Measurements from ENCODE around the gene IGF1R. TPM values are rescaled to one million over a fixed set of nuclear protein-coding genes. Genes with fewer than 3 reads are reported as not detected.
A peak's percentile ranks its signal among the peaks of the same experiment; 100 is the strongest.

IGF1R gene
- 23.5 and 40.4 TPM in 2 replicates for total RNA-seq (ENCODE audit: low replicate concordance)

GRCh38 chr15:98647774-98648653 is at the start of gene IGF1R:
TSS of gene IGF1R (plus strand) at chr15:98648539. CDS start at chr15:98649582, 1,043 bp downstream.
- peak within 1 kb of the TSS; percentile 92 for H3K4me3 Mint-ChIP-seq
- Histone ChIP-seq H3K79me2 (ENCODE audit: low read depth) (peaks cover 54% of the 10 kb centered on the region), H3K4me3 (peak within 1 kb of the TSS; percentile 84), H3K27ac (peak within 1 kb of the TSS; percentile 98), H3K36me3 (no peaks in the 10 kb centered on the region), H2AFZ (replicated peaks) (peak within 1 kb of the TSS; percentile 98), H3F3A (ENCODE audit: low read depth) (peaks cover 39% of the 10 kb centered on the region), H3K9ac (peak within 1 kb of the TSS; percentile 47), H3K27me3 (no peaks in the 10 kb centered on the region), H4K20me1 (ENCODE audit: low read depth) (peaks cover 38% of the 10 kb centered on the region), H3K9me3 (ENCODE audit: low read depth) (no peaks in the 10 kb centered on the region), H3K4me1 (peaks cover 32% of the 10 kb centered on the region), H3K4me2 (peak within 1 kb of the TSS; percentile 98)
- H3K27ac Mint-ChIP-seq, result peak within 1 kb of the TSS; percentile 89
- peaks cover 3% of the 10 kb centered on the region for H3K27me3 Mint-ChIP-seq (ENCODE audit: insufficient read depth, low read depth)
- H3K4me1 Mint-ChIP-seq, result peaks cover 20% of the 10 kb centered on the region
- TF ChIP-seq, protein P1, sequence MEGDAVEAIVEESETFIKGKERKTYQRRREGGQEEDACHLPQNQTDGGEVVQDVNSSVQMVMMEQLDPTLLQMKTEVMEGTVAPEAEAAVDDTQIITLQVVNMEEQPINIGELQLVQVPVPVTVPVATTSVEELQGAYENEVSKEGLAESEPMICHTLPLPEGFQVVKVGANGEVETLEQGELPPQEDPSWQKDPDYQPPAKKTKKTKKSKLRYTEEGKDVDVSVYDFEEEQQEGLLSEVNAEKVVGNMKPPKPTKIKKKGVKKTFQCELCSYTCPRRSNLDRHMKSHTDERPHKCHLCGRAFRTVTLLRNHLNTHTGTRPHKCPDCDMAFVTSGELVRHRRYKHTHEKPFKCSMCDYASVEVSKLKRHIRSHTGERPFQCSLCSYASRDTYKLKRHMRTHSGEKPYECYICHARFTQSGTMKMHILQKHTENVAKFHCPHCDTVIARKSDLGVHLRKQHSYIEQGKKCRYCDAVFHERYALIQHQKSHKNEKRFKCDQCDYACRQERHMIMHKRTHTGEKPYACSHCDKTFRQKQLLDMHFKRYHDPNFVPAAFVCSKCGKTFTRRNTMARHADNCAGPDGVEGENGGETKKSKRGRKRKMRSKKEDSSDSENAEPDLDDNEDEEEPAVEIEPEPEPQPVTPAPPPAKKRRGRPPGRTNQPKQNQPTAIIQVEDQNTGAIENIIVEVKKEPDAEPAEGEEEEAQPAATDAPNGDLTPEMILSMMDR (IDR thresholded peaks at IDR 0.05), result peak; percentile 9
- TF ChIP-seq EZH2 (IDR thresholded peaks at IDR 0.05), result no peak
- H3K36me3 Mint-ChIP-seq, result no peaks in the 10 kb centered on the region
- peak; percentile 96 for DNase-seq (ENCODE audit: low spot score)
- no peaks in the 10 kb centered on the region for H3K9me3 Mint-ChIP-seq

DNA sequence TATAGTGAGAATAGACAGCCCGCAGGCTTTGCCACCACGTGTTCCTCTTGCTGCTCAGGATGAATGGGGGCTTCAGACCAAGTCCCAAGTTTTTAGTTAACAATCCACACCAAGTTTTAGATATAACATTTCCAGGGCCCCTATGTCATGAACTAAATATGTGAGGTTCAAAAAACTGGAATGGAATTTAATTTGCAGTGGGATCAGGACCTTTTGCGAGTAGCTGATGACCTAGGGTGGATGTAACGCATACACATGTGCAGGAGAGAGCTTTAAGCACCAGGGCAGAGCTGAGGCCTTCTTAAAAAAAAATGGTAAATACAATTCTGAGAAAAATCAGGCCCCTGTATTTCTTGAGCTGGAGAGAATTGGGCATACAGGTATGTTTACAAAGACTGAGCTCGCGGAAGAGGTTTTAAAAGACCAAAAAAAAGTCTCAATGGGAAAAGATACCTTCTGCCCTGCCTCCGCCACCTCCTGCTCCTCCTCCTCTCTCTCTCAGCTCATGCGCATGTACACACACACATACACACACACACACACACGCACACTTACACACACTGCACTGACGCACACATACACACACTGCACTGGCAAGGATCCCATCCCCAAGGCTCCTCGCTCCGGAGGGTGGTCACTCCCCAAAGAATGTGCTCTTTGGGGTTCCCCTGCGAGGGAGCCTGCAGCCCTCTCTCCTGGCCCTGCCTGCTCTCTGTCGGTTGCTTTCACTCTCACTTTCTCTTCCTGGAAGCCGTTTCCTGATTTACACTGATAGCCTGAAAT is 48.2 kb upstream of the IGF1R start:
- Mint-ChIP-seq H3K36me3 (peaks cover 4% of the 10 kb centered on the region), H3K27ac (peak overlapping the region; percentile 87), H3K4me3 (peak overlapping the region; percentile 54), H3K4me1 (peaks cover 21% of the 10 kb centered on the region), H3K9me3 (peaks cover 13% of the 10 kb centered on the region), H3K27me3 (ENCODE audit: insufficient read depth, low read depth) (peaks cover 6% of the 10 kb centered on the region)
- Histone ChIP-seq H3F3A (ENCODE audit: low read depth) (no peaks in the 10 kb centered on the region), H3K9ac (no peak overlapping the region), H3K36me3 (no peaks in the 10 kb centered on the region), H3K4me3 (no peak overlapping the region), H3K4me1 (peaks cover 15% of the 10 kb centered on the region), H3K4me2 (peak overlapping the region; percentile 33), H3K27me3 (no peaks in the 10 kb centered on the region), H3K27ac (no peak overlapping the region), H4K20me1 (ENCODE audit: low read depth) (no peaks in the 10 kb centered on the region), H3K79me2 (ENCODE audit: low read depth) (no peaks in the 10 kb centered on the region), H3K9me3 (ENCODE audit: low read depth) (no peaks in the 10 kb centered on the region), H2AFZ (replicated peaks) (peak overlapping the region; percentile 94)
- no peak for DNase-seq (ENCODE audit: low spot score)
- TF ChIP-seq, protein P1 (IDR thresholded peaks at IDR 0.05), result no peak
- TF ChIP-seq EZH2phosphoT487 (IDR thresholded peaks at IDR 0.05) (no peak), EZH2 (IDR thresholded peaks at IDR 0.05) (no peak)

DNA sequence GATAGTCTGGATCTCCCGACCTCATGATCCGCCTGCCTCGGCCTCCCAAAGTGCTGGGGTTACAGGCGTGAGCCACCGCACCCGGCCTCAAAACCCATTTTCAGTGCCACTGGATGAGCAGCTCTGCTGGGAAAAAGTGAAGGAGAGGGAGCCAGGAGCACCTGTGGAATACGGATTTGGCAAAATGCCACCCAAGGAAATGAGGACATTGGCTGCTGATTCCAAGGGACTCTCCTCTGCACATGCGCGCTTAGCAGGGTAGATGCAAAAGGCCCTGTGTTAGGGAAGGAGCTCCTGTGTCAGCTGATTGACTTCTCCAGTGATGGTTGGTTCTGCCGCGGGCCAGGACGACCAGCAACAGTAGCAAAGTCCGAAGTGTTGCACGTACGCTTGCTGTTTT is 43.4 kb upstream of the IGF1R start:
- Histone ChIP-seq H3K27ac (no peak overlapping the region), H3F3A (ENCODE audit: low read depth) (no peaks in the 10 kb centered on the region), H3K4me2 (no peak overlapping the region), H3K27me3 (no peaks in the 10 kb centered on the region), H3K4me1 (peaks cover 8% of the 10 kb centered on the region), H3K9me3 (ENCODE audit: low read depth) (no peaks in the 10 kb centered on the region), H4K20me1 (ENCODE audit: low read depth) (no peaks in the 10 kb centered on the region), H3K4me3 (no peak overlapping the region), H3K36me3 (no peaks in the 10 kb centered on the region), H2AFZ (replicated peaks) (peak overlapping the region; percentile 63), H3K79me2 (ENCODE audit: low read depth) (no peaks in the 10 kb centered on the region), H3K9ac (no peak overlapping the region)
- Mint-ChIP-seq H3K36me3 (peaks cover 2% of the 10 kb centered on the region), H3K27me3 (ENCODE audit: insufficient read depth, low read depth) (peaks cover 6% of the 10 kb centered on the region), H3K4me1 (peaks cover 15% of the 10 kb centered on the region), H3K27ac (no peak overlapping the region), H3K9me3 (peaks cover 10% of the 10 kb centered on the region), H3K4me3 (no peak overlapping the region)
- no peak for DNase-seq (ENCODE audit: low spot score)
- TF ChIP-seq EZH2phosphoT487 (IDR thresholded peaks at IDR 0.05) (no peak), EZH2 (IDR thresholded peaks at IDR 0.05) (no peak)
- TF ChIP-seq, protein P1 (IDR thresholded peaks at IDR 0.05), result no peak

Data from neural progenitor cell (in vitro differentiated cells).